K562 (cell line): ENCODE measurements around the gene JPH2. TPM values are rescaled to one million over a fixed set of nuclear protein-coding genes. Genes with fewer than 3 reads are reported as not detected.

Source experiments
- ATAC-seq: fragments of 200-7000 bp; cut with Tn5 transposase; 3 replicates; pipeline ENCODE4 v1.9.1; 2020; ENCODE audit warnings: moderate library complexity
- BruUV-seq: library from RNA; stranded (reverse); fragments of 400-500 nt; replicated peaks from 2 replicates; lab custom pipeline; 2021; lab: Mats Ljungman, UMichigan
- CTCF ChIA-PET: fragments of 300-600 bp; formaldehyde crosslinking; extraction: SDS; loops from one replicate; lab custom pipeline; 2021; ENCODE audit warnings: low intra/inter-chr PET ratio; lab: Yijun Ruan, JAX
- POLR2A ChIA-PET: fragments of 300-600, 350-650 bp; sonication (Branson Sonifier 250); formaldehyde crosslinking; extraction: SDS; loops from one replicate; lab custom pipeline; 2021; ENCODE audit warnings: antibody characterized with exemption, inconsistent platforms; lab: Yijun Ruan, JAX
- DNase-seq, 4 experiments: peaks; one replicate each; pipeline versions ENCODE4 v3.0.0 to v3.0.0-alpha.2; 2011 to 2018; ENCODE audit warnings: low spot score in 3 of 4, mixed read lengths in 3 of 4; ENCODE audit errors: extremely low read depth in 1 of 4
- FAIRE-seq: peaks from 2 replicates; lab custom pipeline; 2011; peaks lifted over from hg19 to GRCh38; lab: Jason Lieb, UNC
- H2AFZ ChIP-seq: 2 replicates; pipeline ENCODE4 v1.6.0; 2011; ENCODE audit warnings: low read depth, low read length, control low read depth, inconsistent platforms
- H3K27ac ChIP-seq: fragments of 200-600 bp; 3 replicates; pipeline ENCODE4 v1.8.0; 2011; ENCODE audit warnings: low read depth, mild to moderate bottlenecking, control low read depth, inconsistent platforms, low read length, moderate library complexity, mixed read lengths; ENCODE audit errors: extremely low read depth
- H3K27me3 ChIP-seq, 2 experiments: fragments of 300-600 bp in 1 of 2; 2 replicates in 1 of 2; 3 replicates in 1 of 2; pipeline versions ENCODE4 v1.6.0 to v1.8.0; 2011; ENCODE audit warnings: inconsistent platforms in 2 of 2, low read length in 2 of 2, mild to moderate bottlenecking in 1 of 2, mixed read lengths in 1 of 2, moderate library complexity in 1 of 2; ENCODE audit not compliant: control insufficient read depth in 2 of 2, insufficient read depth in 2 of 2
- H3K36me3 ChIP-seq: fragments of 300-600 bp; 3 replicates; pipeline ENCODE4 v1.8.0; 2011; ENCODE audit warnings: mild to moderate bottlenecking, low read length, inconsistent platforms; ENCODE audit not compliant: control insufficient read depth, insufficient read depth
- H3K4me1 ChIP-seq, 2 experiments: fragments of 200-600 bp in 1 of 2; replicated peaks in 1 of 2; 2 replicates in 1 of 2; 3 replicates in 1 of 2; pipeline versions ENCODE4 v1.5.1 to v1.8.0; 2011; ENCODE audit warnings: inconsistent platforms in 2 of 2, low read length in 2 of 2, mild to moderate bottlenecking in 1 of 2, mixed read lengths in 1 of 2, moderate library complexity in 1 of 2; ENCODE audit not compliant: control insufficient read depth in 2 of 2, insufficient read depth in 2 of 2
- H3K4me2 ChIP-seq: 2 replicates; pipeline ENCODE4 v1.6.1; 2011; ENCODE audit warnings: low read length, control low read depth, inconsistent platforms, mixed read lengths; ENCODE audit not compliant: insufficient read depth
- H3K4me3 ChIP-seq: fragments of 200-600 bp; sonication (generic), shearing (Covaris generic); 2 replicates; pipeline ENCODE4 v1.5.1; 2016; ENCODE audit warnings: control low read depth, inconsistent platforms
- H3K79me2 ChIP-seq: fragments of 200-600 bp; 3 replicates; pipeline ENCODE4 v1.8.0; 2011; ENCODE audit warnings: low read length, inconsistent platforms; ENCODE audit not compliant: control insufficient read depth, insufficient read depth
- H3K9ac ChIP-seq, 2 experiments: 2 replicates each; pipeline versions ENCODE4 v1.6.0 to v1.6.1; 2011; ENCODE audit warnings: low read depth in 2 of 2, low read length in 2 of 2, control low read depth in 1 of 2, inconsistent platforms in 1 of 2, mild to moderate bottlenecking in 1 of 2, mixed read lengths in 1 of 2; ENCODE audit not compliant: insufficient read depth in 1 of 2
- H3K9me1 ChIP-seq: one replicate; pipeline ENCODE4 v1.6.0; 2011; ENCODE audit warnings: inconsistent platforms, mild to moderate bottlenecking, low read length, moderate library complexity; ENCODE audit not compliant: control insufficient read depth, insufficient read depth
- H3K9me3 ChIP-seq: replicated peaks from 2 replicates; pipeline ENCODE4 v1.5.1; 2011; ENCODE audit warnings: low read depth, low read length, inconsistent platforms; ENCODE audit not compliant: control insufficient read depth, insufficient read depth
- H4K20me1 ChIP-seq: replicated peaks from 2 replicates; pipeline ENCODE4 v1.6.1; 2011; ENCODE audit warnings: low read length, inconsistent platforms, mixed read lengths; ENCODE audit not compliant: control insufficient read depth, insufficient read depth
- DDX20 ChIP-seq: fragments of 450-650 bp; IDR thresholded peaks from 2 replicates; pipeline ENCODE4 v1.6.1; 2016; ENCODE audit warnings: missing genetic modification characterization, low read depth, mild to moderate bottlenecking, missing compliant biosample characterization, moderate library complexity
- HOXB6 ChIP-seq: fragments of 250-450 bp; sonication (Bioruptor Pico); IDR thresholded peaks from 2 replicates; pipeline ENCODE4 v1.5.1; 2022; ENCODE audit warnings: mild to moderate bottlenecking, borderline replicate concordance
- MEF2D ChIP-seq: conservative IDR thresholded peaks from 2 replicates; pipeline ENCODE4 v1.6.1; 2016; ENCODE audit warnings: low read depth, missing genetic modification characterization, missing compliant biosample characterization
- RAD21 ChIP-seq, 2 experiments: fragments of 250-450 bp in 1 of 2; fragments of 450-650 bp in 1 of 2; sonication (Bioruptor Pico) in 1 of 2; formaldehyde crosslinking in 1 of 2; IDR thresholded peaks in 1 of 2; conservative IDR thresholded peaks in 1 of 2; 2 replicates each; pipeline versions ENCODE4 v1.4.0 to v1.8.0; 2020 to 2022; ENCODE audit warnings: mild to moderate bottlenecking in 2 of 2, moderate library complexity in 1 of 2
- SIN3A ChIP-seq, 2 experiments: fragments of 150-350 bp in 1 of 2; IDR thresholded peaks; 2 replicates each; pipeline ENCODE4 v1.6.1; 2011 to 2016; ENCODE audit warnings: borderline replicate concordance in 2 of 2, low read depth in 2 of 2, low read length in 2 of 2, mild to moderate bottlenecking in 2 of 2, moderate library complexity in 2 of 2; ENCODE audit not compliant: control insufficient read depth in 1 of 2
- ZEB2 ChIP-seq: fragments of 450-650 bp; IDR thresholded peaks from 2 replicates; pipeline ENCODE4 v1.6.1; 2016
- ZNF174 ChIP-seq: fragments of 250-450 bp; sonication (Bioruptor Pico); IDR thresholded peaks from 2 replicates; pipeline ENCODE4 v1.4.0; 2020; ENCODE audit warnings: mild to moderate bottlenecking
- ZNF445 ChIP-seq: fragments of 250-450 bp; sonication (Bioruptor Pico); IDR thresholded peaks from 2 replicates; pipeline ENCODE4 v1.4.0; 2020; ENCODE audit warnings: low read depth, mild to moderate bottlenecking, moderate library complexity
- ZNF551 ChIP-seq: fragments of 250-450 bp; sonication (Bioruptor Pico); IDR thresholded peaks from 2 replicates; pipeline ENCODE4 v1.5.0; 2021; ENCODE audit warnings: mild to moderate bottlenecking, moderate library complexity
- WGBS: fragments of 100-300 bp; shearing (Covaris generic); methylation state at CpG from one replicate; pipeline ENCODE4 v1.1.6; 2016; ENCODE audit warnings: low coverage, mixed read lengths; ENCODE audit not compliant: insufficient coverage; ENCODE audit errors: missing lambda C conversion rate; 5-methylcytosine and 5-hydroxymethylcytosine counted together
- in situ Hi-C: fragments of 300-500 bp; cut with MboI; formaldehyde crosslinking; loops from 4 replicates; pipeline ENCODE4 v1.15.0; 2018; ENCODE audit warnings: inconsistent platforms, mixed read lengths
- intact Hi-C: fragments of 100-400 bp; cut with micrococcal nuclease; formaldehyde crosslinking; loops from 2 replicates; pipeline ENCODE4 v1.14.2; 2022
- polyA plus RNA-seq, 8 experiments: library from polyadenylated mRNA; depleted of rRNA in 4 of 8; stranded (reverse) in 5 of 8; unstranded in 3 of 8; fragments of >200 nt; fragmentation: Nextera tagmentation in 2 of 8; fragmentation: Illumina TruSeq in 1 of 8; extraction: Ambion mirVana in 2 of 8; extraction: Trizol in 1 of 8; gene quantifications; 2 replicates each; pipeline versions ENCODE4 v1.2.1 to v1.2.3, GENCODE V29; 2011 to 2014; ENCODE audit warnings: inconsistent platforms in 1 of 8, missing spikeins in 1 of 8
- total RNA-seq, 7 experiments: library from RNA; depleted of rRNA in 6 of 7; stranded (reverse); fragments of >200 nt in 6 of 7; fragmentation: Illumina TruSeq in 2 of 7; extraction: Trizol in 2 of 7; gene quantifications; 2 replicates each; pipeline versions ENCODE4 v1.2.1 to v1.2.3, GENCODE V29; 2011 to 2021; ENCODE audit warnings: low replicate concordance in 1 of 7
- TF ChIP-seq, protein P1 (sequence below): sonication (generic); formaldehyde crosslinking; IDR thresholded peaks from 2 replicates; pipeline ENCODE4 v1.8.0; 2022; ENCODE audit warnings: mild to moderate bottlenecking, low read depth, missing genetic modification reagents
- TF ChIP-seq, protein P2 (sequence below): fragments of 450-650 bp; IDR thresholded peaks from 2 replicates; pipeline ENCODE4 v1.7.0; 2016; ENCODE audit warnings: borderline replicate concordance

The JPH2 gene
- total and polyA plus RNA-seq, 9 of the 15 experiments (the other 6 are each of a cell fraction or from before 2014, with no cell fraction given): not detected

DNA sequence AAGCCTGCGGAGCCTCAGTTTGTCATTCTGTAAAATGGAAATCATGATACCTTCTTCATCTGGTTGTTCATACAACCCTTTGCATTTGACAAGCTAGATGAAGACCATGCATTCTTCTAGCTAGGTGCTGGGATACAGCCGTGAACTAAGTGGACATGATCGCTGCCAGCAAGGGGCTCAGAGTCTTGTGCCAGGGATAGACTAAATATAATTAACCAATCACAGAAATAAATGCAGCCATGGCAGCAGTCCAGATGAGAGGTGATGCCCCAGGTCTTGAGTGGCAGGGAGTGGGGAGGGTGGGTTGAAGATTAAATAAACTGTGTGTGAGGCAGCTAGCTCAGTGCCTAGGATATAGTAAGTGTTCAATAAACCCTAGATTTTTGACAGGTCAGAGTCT is 19.3 kb downstream of the JPH2 start:
- Histone ChIP-seq H3K4me1 (peaks cover 0 to 2% of the 10 kb centered on the region in 2 experiments; a peak in 1 of 5 replicates), H3K27ac (no peak overlapping the region), H2AFZ (no peak overlapping the region), H3K9me3 (no peaks in the 10 kb centered on the region; the same call in 1 of the 2 replicates), H3K4me2 (no peak overlapping the region), H3K9me1 (no peaks in the 10 kb centered on the region), H3K27me3 (peaks cover 17 to 29% of the 10 kb centered on the region in 2 experiments; a peak in 4 of 5 replicates), H3K36me3 (no peaks in the 10 kb centered on the region), H3K4me3 (no peak overlapping the region), H4K20me1 (no peaks in the 10 kb centered on the region), H3K9ac (no peak overlapping the region), H3K79me2 (no peaks in the 10 kb centered on the region)
- 0% methylated on average over 3 of the region's 3 CpGs for WGBS
- no peak for FAIRE-seq
- BruUV-seq: no TSS peak
- DNase-seq: no peak
- in situ Hi-C loops: no loop called here
- intact Hi-C loops: no loop called here
- CTCF ChIA-PET: no interaction called here
- no peak for ATAC-seq
- no peak for TF ChIP-seq HOXB6
- TF ChIP-seq, protein P1, sequence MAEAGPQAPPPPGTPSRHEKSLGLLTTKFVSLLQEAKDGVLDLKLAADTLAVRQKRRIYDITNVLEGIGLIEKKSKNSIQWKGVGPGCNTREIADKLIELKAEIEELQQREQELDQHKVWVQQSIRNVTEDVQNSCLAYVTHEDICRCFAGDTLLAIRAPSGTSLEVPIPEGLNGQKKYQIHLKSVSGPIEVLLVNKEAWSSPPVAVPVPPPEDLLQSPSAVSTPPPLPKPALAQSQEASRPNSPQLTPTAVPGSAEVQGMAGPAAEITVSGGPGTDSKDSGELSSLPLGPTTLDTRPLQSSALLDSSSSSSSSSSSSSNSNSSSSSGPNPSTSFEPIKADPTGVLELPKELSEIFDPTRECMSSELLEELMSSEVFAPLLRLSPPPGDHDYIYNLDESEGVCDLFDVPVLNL (CRISPR knock-in tag): no peak
- no peak for TF ChIP-seq SIN3A (IDR thresholded peaks at IDR 0.05; ENCODE audit: borderline replicate concordance in 2 of 2, control insufficient read depth in 1 of 2, low read depth in 2 of 2, low read length in 2 of 2)
- POLR2A ChIA-PET: interaction anchor here (1.0 kb wide), 1 partner anchor 22 kb away, joined by 3 read pairs; no protein-coding TSS in a partner anchor

DNA sequence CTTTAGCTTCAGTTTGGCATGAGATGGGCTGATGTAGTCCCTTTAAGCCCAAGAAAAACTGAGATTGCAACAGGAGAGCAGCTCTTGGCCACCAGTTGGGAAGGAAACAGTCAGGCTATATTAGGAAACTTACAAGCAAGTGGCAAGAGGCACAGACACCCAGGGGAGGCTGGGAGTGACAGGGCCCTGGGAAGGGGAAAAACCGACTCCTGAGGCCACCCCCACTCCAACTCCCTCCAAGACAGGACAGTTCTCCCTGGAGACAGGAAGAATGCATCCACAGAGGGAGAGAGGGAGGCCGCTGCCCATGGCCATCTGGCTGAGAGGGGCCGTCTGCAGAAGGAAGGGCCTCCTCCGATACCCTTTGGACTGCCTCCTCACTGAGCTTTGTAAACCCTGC is 20.5 kb downstream of the JPH2 start:
- H3K9me1 ChIP-seq: no peaks in the 10 kb centered on the region
- no peaks in the 10 kb centered on the region; the same call in 1 of the 2 replicates for H3K9me3 ChIP-seq
- no peaks in the 10 kb centered on the region for H3K79me2 ChIP-seq
- no peaks in the 10 kb centered on the region for H3K36me3 ChIP-seq
- 0 out of 4 replicates have a peak overlapping the region, but pooled peaks of 1 of the 2 experiments have one; percentile 15 for H3K9ac ChIP-seq
- no peak overlapping the region for H3K4me3 ChIP-seq
- H3K4me2 ChIP-seq: no peak overlapping the region
- intact Hi-C loops: no loop called here
- H4K20me1 ChIP-seq: no peaks in the 10 kb centered on the region
- peaks cover 0 to 2% of the 10 kb centered on the region in 2 experiments; a peak in 1 of 5 replicates for H3K4me1 ChIP-seq
- in situ Hi-C loops: no loop called here
- FAIRE-seq (no peak), ATAC-seq (no peak), DNase-seq (no peak)
- BruUV-seq: no TSS peak
- H2AFZ ChIP-seq: no peak overlapping the region
- ChIA-PET CTCF (no interaction called here), POLR2A (interaction anchor here (1.0 kb wide), 1 partner anchor 12 kb away, joined by 3 read pairs; no protein-coding TSS in a partner anchor)
- WGBS: 2% methylated on average over 4 of the region's 4 CpGs
- H3K27ac ChIP-seq: no peak overlapping the region
- peaks cover 14 to 29% of the 10 kb centered on the region in 2 experiments; a peak in 4 of 5 replicates for H3K27me3 ChIP-seq
- TF ChIP-seq, protein P2, sequence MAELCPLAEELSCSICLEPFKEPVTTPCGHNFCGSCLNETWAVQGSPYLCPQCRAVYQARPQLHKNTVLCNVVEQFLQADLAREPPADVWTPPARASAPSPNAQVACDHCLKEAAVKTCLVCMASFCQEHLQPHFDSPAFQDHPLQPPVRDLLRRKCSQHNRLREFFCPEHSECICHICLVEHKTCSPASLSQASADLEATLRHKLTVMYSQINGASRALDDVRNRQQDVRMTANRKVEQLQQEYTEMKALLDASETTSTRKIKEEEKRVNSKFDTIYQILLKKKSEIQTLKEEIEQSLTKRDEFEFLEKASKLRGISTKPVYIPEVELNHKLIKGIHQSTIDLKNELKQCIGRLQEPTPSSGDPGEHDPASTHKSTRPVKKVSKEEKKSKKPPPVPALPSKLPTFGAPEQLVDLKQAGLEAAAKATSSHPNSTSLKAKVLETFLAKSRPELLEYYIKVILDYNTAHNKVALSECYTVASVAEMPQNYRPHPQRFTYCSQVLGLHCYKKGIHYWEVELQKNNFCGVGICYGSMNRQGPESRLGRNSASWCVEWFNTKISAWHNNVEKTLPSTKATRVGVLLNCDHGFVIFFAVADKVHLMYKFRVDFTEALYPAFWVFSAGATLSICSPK: no peak
- TF ChIP-seq DDX20 (tag) (no peak), RAD21 (CRISPR knock-in tag; conservative IDR thresholded peaks at IDR 0.05 in 1 of 2, IDR thresholded peaks at IDR 0.05 in 1 of 2) (no peak), ZNF551 (CRISPR knock-in tag) (no peak), ZNF174 (CRISPR knock-in tag) (no peak), MEF2D (no peak), ZEB2 (no peak), ZNF445 (CRISPR knock-in tag) (no peak)
